Choroid plexus epithelial cell (primary cell): ENCODE results near the gene RAD18.

Source experiments
- DNase-seq: peaks from one replicate; pipeline ENCODE4 v3.0.0-alpha.2; 2010; ENCODE audit warnings: low read depth
- H3K4me3 ChIP-seq: 2 replicates; pipeline ENCODE4 v1.5.1; 2011; ENCODE audit warnings: low read depth, mild to moderate bottlenecking, control low read depth, low read length, moderate library complexity
- CTCF ChIP-seq: conservative IDR thresholded peaks from 2 replicates; pipeline ENCODE4 v1.5.1; 2011; ENCODE audit warnings: low read depth, mild to moderate bottlenecking, control low read depth, inconsistent platforms, low read length, moderate library complexity

RAD18 gene

GRCh38 chr3:8986741-8987140 lies 23.5 kb upstream of the RAD18 start:
- DNase-seq: no peak
- no peak overlapping the region for H3K4me3 ChIP-seq
- TF ChIP-seq CTCF: no peak

DNA sequence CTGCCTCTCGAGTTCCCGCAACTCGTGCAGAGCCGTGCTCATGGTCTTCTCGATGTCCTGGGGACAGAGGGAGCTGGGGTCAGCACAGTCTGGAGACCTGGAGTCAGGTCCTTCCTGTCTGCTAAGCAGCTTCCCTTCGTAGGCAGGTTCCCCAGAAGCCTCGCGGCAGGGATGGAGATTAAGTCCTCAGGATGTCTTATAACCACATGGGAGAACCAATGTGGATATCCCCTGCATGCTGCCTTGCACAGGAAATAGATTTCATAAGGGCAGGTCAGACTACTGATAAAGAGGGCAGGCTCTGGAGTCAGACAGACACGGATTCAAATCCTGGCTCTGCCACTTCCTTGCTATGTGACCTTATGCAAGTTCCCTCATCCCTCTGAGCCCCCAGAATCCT lies 22.6 kb upstream of the RAD18 start:
- no peak overlapping the region for H3K4me3 ChIP-seq
- DNase-seq: no peak
- no peak for TF ChIP-seq CTCF

GRCh38 chr3:8985411-8985831 lies 22.1 kb upstream of the RAD18 start:
- no peak for TF ChIP-seq CTCF
- no peak for DNase-seq
- no peak overlapping the region for H3K4me3 ChIP-seq

DNA sequence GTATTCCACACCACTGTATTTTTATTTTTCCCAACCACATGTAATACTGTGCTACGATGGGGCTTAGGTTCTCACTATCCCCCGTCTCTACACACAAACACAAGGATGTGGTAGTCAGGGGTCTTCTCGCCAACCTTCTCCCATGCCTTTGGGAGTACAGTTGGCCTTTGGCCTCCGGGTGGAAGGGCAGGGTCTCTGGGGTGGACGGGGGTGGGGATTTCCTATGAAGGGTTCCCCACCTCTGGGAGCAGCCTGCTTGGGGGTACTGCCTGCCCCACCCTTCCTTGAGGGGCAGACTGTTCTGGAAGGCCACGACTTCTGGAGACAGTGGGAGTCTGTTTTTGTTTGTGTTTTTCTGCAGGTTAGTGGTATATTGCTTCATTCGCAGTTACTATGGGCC lies 21.3 kb upstream of the RAD18 start:
- DNase-seq: no peak
- no peak overlapping the region for H3K4me3 ChIP-seq
- no peak for TF ChIP-seq CTCF

DNA sequence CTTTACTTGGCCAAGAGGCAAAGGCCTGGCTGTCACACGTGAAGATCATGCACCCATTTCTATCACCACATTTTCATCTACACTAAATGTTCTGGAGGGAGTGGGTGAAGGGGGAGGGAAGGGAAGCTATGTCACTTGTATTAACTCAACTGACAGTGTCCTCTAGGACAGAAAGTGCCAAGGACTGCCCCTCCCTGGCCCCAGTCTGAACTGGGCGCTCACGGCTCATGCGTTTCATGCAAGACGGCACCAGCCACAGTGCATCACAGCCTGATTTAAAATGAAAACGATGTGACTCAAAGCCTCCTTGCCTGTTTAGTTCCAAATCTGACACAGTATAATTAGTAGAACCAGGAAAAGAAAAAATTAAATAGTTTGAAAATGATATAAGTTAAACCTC lies 20.8 kb upstream of the RAD18 start:
- DNase-seq: no peak
- H3K4me3 ChIP-seq: no peak overlapping the region
- TF ChIP-seq CTCF: no peak

- DNase-seq: no peak
- no peak for TF ChIP-seq CTCF
- H3K4me3 ChIP-seq: no peak overlapping the region
Measured at GRCh38 chr3:8983591-8983990, 20.3 kb upstream of the RAD18 start.

- TF ChIP-seq CTCF: no peak
- no peak overlapping the region for H3K4me3 ChIP-seq
- no peak for DNase-seq
Measured at GRCh38 chr3:8983026-8983425, 19.8 kb upstream of the RAD18 start.
